Measurements from ENCODE around the gene EXOC6B.

DNA sequence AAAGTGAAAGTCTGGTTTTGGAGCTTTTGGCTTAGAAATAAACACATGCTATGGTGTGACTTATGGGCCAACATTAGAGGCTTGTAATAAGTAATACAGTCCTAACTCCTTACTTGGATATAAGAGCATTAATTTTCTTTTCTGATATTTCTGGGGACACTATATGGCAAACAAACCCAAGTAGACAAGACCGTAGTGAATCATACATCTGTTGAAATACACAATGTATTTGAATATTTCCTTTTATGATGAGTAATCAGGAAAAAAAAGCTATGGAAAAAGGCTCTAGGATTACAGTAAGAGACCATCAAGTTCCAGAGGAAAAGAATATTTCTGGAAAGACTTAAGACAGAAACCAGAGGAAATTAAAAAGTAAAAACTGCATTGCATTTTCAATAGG lies 532.2 kb downstream of the EXOC6B start:
- TF ChIP-seq, protein P1, sequence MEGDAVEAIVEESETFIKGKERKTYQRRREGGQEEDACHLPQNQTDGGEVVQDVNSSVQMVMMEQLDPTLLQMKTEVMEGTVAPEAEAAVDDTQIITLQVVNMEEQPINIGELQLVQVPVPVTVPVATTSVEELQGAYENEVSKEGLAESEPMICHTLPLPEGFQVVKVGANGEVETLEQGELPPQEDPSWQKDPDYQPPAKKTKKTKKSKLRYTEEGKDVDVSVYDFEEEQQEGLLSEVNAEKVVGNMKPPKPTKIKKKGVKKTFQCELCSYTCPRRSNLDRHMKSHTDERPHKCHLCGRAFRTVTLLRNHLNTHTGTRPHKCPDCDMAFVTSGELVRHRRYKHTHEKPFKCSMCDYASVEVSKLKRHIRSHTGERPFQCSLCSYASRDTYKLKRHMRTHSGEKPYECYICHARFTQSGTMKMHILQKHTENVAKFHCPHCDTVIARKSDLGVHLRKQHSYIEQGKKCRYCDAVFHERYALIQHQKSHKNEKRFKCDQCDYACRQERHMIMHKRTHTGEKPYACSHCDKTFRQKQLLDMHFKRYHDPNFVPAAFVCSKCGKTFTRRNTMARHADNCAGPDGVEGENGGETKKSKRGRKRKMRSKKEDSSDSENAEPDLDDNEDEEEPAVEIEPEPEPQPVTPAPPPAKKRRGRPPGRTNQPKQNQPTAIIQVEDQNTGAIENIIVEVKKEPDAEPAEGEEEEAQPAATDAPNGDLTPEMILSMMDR (IDR thresholded peaks at IDR 0.05): no peak
- TF ChIP-seq POLR2A (IDR thresholded peaks at IDR 0.05): no peak

Data from body of pancreas (tissue), 4 donors.